OCI-LY7 (cell line): Measurements from ENCODE around the gene EXO5. TPM values are rescaled to one million over a fixed set of nuclear protein-coding genes. Genes with fewer than 3 reads are reported as not detected.
A peak's percentile ranks its signal among the peaks of the same experiment; 100 is the strongest.

ENCODE experiments used
- BruUV-seq: library from RNA; stranded (reverse); fragments of 400-500 nt; replicated peaks from 2 replicates; lab custom pipeline; 2021; lab: Mats Ljungman, UMichigan
- CTCF ChIA-PET: fragments of 300-600 bp; sonication (Branson Sonifier 250); formaldehyde crosslinking; loops from one replicate; lab custom pipeline; 2022; ENCODE audit warnings: antibody characterized with exemption; ENCODE audit not compliant: unreplicated experiment; lab: Charles Lee
- POLR2A ChIA-PET: fragments of 300-600 bp; sonication (Branson Sonifier 250); formaldehyde crosslinking; loops from one replicate; lab custom pipeline; 2022; ENCODE audit warnings: antibody characterized with exemption; lab: Charles Lee
- DNase-seq: peaks from one replicate; pipeline ENCODE4 v3.0.0-alpha.2; 2015; ENCODE audit warnings: low spot score
- H2AFZ ChIP-seq: fragments of 200-600 bp; sonication (generic), shearing (Covaris generic); 2 replicates; pipeline ENCODE4 v1.6.1; 2014; ENCODE audit warnings: mild to moderate bottlenecking, antibody characterized with exemption, low read length, moderate library complexity
- H3K27ac ChIP-seq: fragments of 200-600 bp; sonication (generic); 2 replicates; pipeline ENCODE4 v1.5.1; 2014; ENCODE audit warnings: mixed run types, low read depth, mild to moderate bottlenecking, moderate library complexity, low read length, inconsistent platforms; ENCODE audit not compliant: poor library complexity, severe bottlenecking
- H3K36me3 ChIP-seq: fragments of 200-600 bp; sonication (generic); 2 replicates; pipeline ENCODE4 v1.6.1; 2014; ENCODE audit warnings: mild to moderate bottlenecking, antibody characterized with exemption, low read length, moderate library complexity, mixed read lengths; ENCODE audit not compliant: insufficient read depth
- H3K4me1 ChIP-seq: fragments of 200-600 bp; sonication (generic); 2 replicates; pipeline ENCODE4 v1.5.1; 2014; ENCODE audit warnings: mild to moderate bottlenecking, low read length; ENCODE audit not compliant: insufficient read depth, poor library complexity, severe bottlenecking
- H3K4me2 ChIP-seq: fragments of 200-600 bp; sonication (generic); 2 replicates; pipeline ENCODE4 v1.6.1; 2014; ENCODE audit warnings: mild to moderate bottlenecking, low read length
- H3K4me3 ChIP-seq: fragments of 200-600 bp; sonication (generic); 2 replicates; pipeline ENCODE4 v1.5.1; 2014; ENCODE audit warnings: mild to moderate bottlenecking, low read depth, low read length; ENCODE audit not compliant: poor library complexity, severe bottlenecking
- H3K79me2 ChIP-seq: fragments of 200-600 bp; sonication (generic); 2 replicates; pipeline ENCODE4 v1.6.1; 2016; ENCODE audit warnings: low read depth, mild to moderate bottlenecking, low read length, moderate library complexity, mixed read lengths; ENCODE audit not compliant: insufficient read depth
- H3K9me2 ChIP-seq: fragments of 200-600 bp; sonication (generic); 2 replicates; pipeline ENCODE4 v1.6.1; 2016; ENCODE audit warnings: mild to moderate bottlenecking, low read length, mixed read lengths; ENCODE audit not compliant: insufficient read depth
- H3K9me3 ChIP-seq: fragments of 200-600 bp; sonication (generic); 2 replicates; pipeline ENCODE4 v1.6.1; 2014; ENCODE audit warnings: mild to moderate bottlenecking, mixed run types, low read length, mixed read lengths
- H4K20me1 ChIP-seq: fragments of 200-600 bp; sonication (generic); 2 replicates; pipeline ENCODE4 v1.6.1; 2014; ENCODE audit warnings: mild to moderate bottlenecking, antibody characterized with exemption, low read length, moderate library complexity, mixed read lengths; ENCODE audit not compliant: insufficient read depth
- EZH2phosphoT487 ChIP-seq: fragments of 200-600 bp; sonication (generic); IDR thresholded peaks from 2 replicates; pipeline ENCODE4 v1.6.1; 2018; ENCODE audit warnings: low read depth, borderline replicate concordance, mild to moderate bottlenecking, mixed run types, antibody characterized with exemption, low read length, moderate library complexity, mixed read lengths
- intact Hi-C: fragments of 100-400 bp; cut with micrococcal nuclease; formaldehyde crosslinking; loops from one replicate; pipeline ENCODE4 v1.10.0; 2022; ENCODE audit not compliant: unreplicated experiment
- total RNA-seq, 2 experiments: library from RNA; depleted of rRNA in 1 of 2; stranded (reverse); fragments of >200 nt in 1 of 2; shearing (Covaris generic) in 1 of 2; gene quantifications; 2 replicates each; pipeline ENCODE4 v1.2.3, GENCODE V29; 2014 to 2022
- TF ChIP-seq, protein P1 (sequence below): fragments of 200-600 bp; sonication (generic); conservative IDR thresholded peaks from 2 replicates; pipeline ENCODE4 v1.5.1; 2014; ENCODE audit warnings: mild to moderate bottlenecking, antibody characterized with exemption, low read length, moderate library complexity, mixed read lengths

Gene EXO5
- total RNA-seq, 2 experiments from 2014 or later, result 11.2 to 12.7 TPM

DNA sequence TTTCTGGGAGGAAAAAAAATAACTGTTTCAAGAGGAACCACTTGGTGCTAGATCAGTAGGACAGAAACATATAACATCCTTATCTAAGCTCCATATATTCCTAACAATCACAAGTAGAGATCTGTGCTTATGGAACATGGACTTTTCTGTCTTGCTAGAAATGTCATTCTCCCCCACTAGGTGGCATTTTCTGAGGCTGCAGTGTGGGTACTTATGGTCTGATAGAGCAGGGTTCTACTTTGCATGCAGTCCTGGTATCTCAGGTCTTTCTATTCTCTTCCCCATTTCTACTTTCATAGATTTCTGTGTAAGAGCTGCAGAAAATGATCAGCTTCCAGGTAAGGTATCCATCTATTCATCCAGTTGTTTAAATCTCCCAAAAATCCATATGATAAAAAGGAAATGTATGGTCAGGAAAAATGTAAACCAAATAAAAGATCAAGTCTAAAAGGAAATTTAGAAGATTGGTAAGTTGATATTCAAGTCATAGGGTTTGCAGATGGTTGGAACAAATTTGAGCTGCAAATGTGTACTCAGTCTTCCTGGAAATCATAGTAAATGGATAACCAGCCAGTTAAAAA, 24.4 kb downstream of the EXO5 start:
- no peak for TF ChIP-seq EZH2phosphoT487
- TF ChIP-seq, protein P1, sequence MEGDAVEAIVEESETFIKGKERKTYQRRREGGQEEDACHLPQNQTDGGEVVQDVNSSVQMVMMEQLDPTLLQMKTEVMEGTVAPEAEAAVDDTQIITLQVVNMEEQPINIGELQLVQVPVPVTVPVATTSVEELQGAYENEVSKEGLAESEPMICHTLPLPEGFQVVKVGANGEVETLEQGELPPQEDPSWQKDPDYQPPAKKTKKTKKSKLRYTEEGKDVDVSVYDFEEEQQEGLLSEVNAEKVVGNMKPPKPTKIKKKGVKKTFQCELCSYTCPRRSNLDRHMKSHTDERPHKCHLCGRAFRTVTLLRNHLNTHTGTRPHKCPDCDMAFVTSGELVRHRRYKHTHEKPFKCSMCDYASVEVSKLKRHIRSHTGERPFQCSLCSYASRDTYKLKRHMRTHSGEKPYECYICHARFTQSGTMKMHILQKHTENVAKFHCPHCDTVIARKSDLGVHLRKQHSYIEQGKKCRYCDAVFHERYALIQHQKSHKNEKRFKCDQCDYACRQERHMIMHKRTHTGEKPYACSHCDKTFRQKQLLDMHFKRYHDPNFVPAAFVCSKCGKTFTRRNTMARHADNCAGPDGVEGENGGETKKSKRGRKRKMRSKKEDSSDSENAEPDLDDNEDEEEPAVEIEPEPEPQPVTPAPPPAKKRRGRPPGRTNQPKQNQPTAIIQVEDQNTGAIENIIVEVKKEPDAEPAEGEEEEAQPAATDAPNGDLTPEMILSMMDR, result peak; percentile 95
- intact Hi-C loops, result loop anchor here (5.0 kb wide), 1 partner anchor 179 kb away; no protein-coding TSS in a partner anchor

GRCh38 chr1:40534589-40534988, 26.0 kb downstream of the EXO5 start:
- Histone ChIP-seq H3K9me2 (no peaks in the 10 kb centered on the region), H3K27ac (no peak overlapping the region), H3K4me3 (no peak overlapping the region), H2AFZ (no peak overlapping the region), H3K36me3 (peaks cover 13% of the 10 kb centered on the region), H3K4me1 (peaks cover 15% of the 10 kb centered on the region), H3K79me2 (no peaks in the 10 kb centered on the region), H3K4me2 (no peak overlapping the region), H3K9me3 (no peaks in the 10 kb centered on the region), H4K20me1 (no peaks in the 10 kb centered on the region)
- no peak for DNase-seq
- ChIA-PET POLR2A (no interaction called here), CTCF (no interaction called here)
- TF ChIP-seq, protein P1, result no peak
- TF ChIP-seq EZH2phosphoT487, result no peak
- intact Hi-C loops, result loop anchor here (5.0 kb wide), 1 partner anchor 178 kb away; no protein-coding TSS in a partner anchor
- no TSS peak for BruUV-seq

More for the DNA sequence above, 24.4 kb downstream of the EXO5 start:
- BruUV-seq, result no TSS peak
- Histone ChIP-seq H3K4me2 (peak overlapping the region; percentile 96), H2AFZ (peak overlapping the region; percentile 100), H3K4me3 (peak overlapping the region; percentile 81), H3K36me3 (peaks cover 13% of the 10 kb centered on the region), H4K20me1 (no peaks in the 10 kb centered on the region), H3K9me3 (no peaks in the 10 kb centered on the region), H3K4me1 (peaks cover 15% of the 10 kb centered on the region), H3K79me2 (no peaks in the 10 kb centered on the region), H3K9me2 (no peaks in the 10 kb centered on the region), H3K27ac (peak overlapping the region; percentile 16)
- peak; percentile 80 for DNase-seq
- ChIA-PET CTCF (interaction anchor here (0.5 to 1.0 kb wide), 2 partner anchors 417 to 420 kb away, joined by 3 to 4 read pairs; no protein-coding TSS in a partner anchor), POLR2A (interaction anchor here (0.5 to 1.9 kb wide), 12 partner anchors 22 to 687 kb away, joined by 3 to 9 read pairs (median 4); partner anchors contain the start of genes EXO5 and RIMS3)

DNA sequence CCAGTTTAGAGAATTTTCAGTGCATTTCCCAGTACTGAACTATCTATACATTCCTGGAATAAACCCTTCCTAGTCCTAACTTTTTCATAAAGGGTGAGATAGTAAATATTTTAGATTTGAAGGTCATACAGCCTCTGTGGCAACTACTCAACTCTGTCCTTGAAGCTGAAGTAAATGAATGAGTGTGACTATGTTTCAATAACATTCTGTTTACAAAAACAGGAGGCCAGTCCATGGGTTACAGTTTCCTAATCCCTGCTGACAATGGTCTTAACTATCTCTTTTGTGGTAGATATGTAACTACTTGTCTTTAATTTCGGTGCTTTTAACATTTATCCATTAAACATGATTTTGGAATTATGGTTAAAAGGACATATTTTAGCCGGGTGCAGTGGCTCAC, 27.2 kb downstream of the EXO5 start:
- POLR2A ChIA-PET, result interaction anchor here (0.7 kb wide), 2 partner anchors 218 to 503 kb away, joined by 3 to 4 read pairs; no protein-coding TSS in a partner anchor
- DNase-seq, result no peak
- H3K4me2 ChIP-seq, result no peak overlapping the region
- no peaks in the 10 kb centered on the region for H3K9me3 ChIP-seq
- peaks cover 13% of the 10 kb centered on the region for H3K36me3 ChIP-seq
- no TSS peak for BruUV-seq
- H2AFZ ChIP-seq, result no peak overlapping the region
- no peaks in the 10 kb centered on the region for H4K20me1 ChIP-seq
- no peak overlapping the region for H3K27ac ChIP-seq
- no peak overlapping the region for H3K4me3 ChIP-seq
- TF ChIP-seq EZH2phosphoT487, result no peak
- TF ChIP-seq, protein P1, result no peak
- CTCF ChIA-PET, result no interaction called here
- peaks cover 15% of the 10 kb centered on the region for H3K4me1 ChIP-seq
- H3K79me2 ChIP-seq, result no peaks in the 10 kb centered on the region
- intact Hi-C loops, result no loop called here
- no peaks in the 10 kb centered on the region for H3K9me2 ChIP-seq
